ENCODE results near the gene TMEM31. TPM values are rescaled to one million over a fixed set of nuclear protein-coding genes. Genes with fewer than 3 reads are reported as not detected.

TMEM31 gene, protein sequence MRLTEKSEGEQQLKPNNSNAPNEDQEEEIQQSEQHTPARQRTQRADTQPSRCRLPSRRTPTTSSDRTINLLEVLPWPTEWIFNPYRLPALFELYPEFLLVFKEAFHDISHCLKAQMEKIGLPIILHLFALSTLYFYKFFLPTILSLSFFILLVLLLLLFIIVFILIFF
- total RNA-seq (0.38 TPM), polyA plus RNA-seq (ENCODE audit: insufficient read depth, low read depth, low replicate concordance) (not detected)
- long read RNA-seq, donor 1 = 0 reads
- long read RNA-seq, donor 2 = 0 reads
- long read RNA-seq, donor 3 = 0 reads
- long read RNA-seq, donor 4 = 0 reads
- long read RNA-seq, donor 5 = 0 reads
- long read RNA-seq, donor 6 = 0 reads
- long read RNA-seq, donor 7 = 0 reads
- long read RNA-seq, donor 8 = 0 reads
- long read RNA-seq, donor 9 = 0 reads
- long read RNA-seq, donor 10 = 0 reads

DNA sequence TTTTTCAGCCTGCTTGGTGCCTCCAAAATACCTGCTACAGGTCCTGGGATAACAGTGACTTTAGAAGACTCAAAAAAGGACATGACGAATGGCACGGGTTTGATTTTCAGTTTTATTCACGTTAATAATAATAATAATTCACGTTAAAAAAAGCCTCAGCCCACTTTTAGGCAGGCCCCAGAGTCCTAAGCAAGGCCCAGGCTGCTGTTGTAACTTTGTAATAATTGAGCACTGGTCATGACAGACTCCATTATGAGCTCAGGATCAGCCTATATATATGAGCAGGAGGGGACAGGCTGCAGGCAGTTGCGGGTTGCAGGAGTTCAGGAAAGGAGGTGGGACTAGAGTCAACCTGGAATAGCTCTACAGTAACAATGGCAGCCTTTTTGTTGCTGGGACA lies at the start of gene TMEM31:
Gene TMEM31 (plus strand): TSS at position 301 of the 400 bp plus-strand sequence. CDS start 1,350 bp downstream, outside the sequence.
- Histone ChIP-seq H3K9ac (ENCODE audit: low read length in 3 of 3) (no peak within 1 kb of the TSS), H3K4me1 (ENCODE audit: control insufficient read depth in 2 of 3, insufficient read depth in 2 of 3, low read depth in 1 of 3, low read length in 3 of 3) (no peaks in the 10 kb centered on the region), H3K4me3 (ENCODE audit: low read length in 3 of 3) (no peak within 1 kb of the TSS), H3K9me3 (ENCODE audit: control insufficient read depth in 2 of 3, insufficient read depth in 1 of 3, low read length in 3 of 3) (no peaks in the 10 kb centered on the region), H3K27me3 (ENCODE audit: control insufficient read depth, insufficient read depth, low read length) (no peaks in the 10 kb centered on the region), H3K27ac (ENCODE audit: low read depth in 2 of 2, low read length in 2 of 2) (no peak within 1 kb of the TSS), H3K36me3 (ENCODE audit: control insufficient read depth in 2 of 3, insufficient read depth in 3 of 3, low read length in 3 of 3) (no peaks in the 10 kb centered on the region)
- intact Hi-C loops (cut with DNase I) = no loop called here
- DNase-seq = no peak
- TF ChIP-seq, protein P1, sequence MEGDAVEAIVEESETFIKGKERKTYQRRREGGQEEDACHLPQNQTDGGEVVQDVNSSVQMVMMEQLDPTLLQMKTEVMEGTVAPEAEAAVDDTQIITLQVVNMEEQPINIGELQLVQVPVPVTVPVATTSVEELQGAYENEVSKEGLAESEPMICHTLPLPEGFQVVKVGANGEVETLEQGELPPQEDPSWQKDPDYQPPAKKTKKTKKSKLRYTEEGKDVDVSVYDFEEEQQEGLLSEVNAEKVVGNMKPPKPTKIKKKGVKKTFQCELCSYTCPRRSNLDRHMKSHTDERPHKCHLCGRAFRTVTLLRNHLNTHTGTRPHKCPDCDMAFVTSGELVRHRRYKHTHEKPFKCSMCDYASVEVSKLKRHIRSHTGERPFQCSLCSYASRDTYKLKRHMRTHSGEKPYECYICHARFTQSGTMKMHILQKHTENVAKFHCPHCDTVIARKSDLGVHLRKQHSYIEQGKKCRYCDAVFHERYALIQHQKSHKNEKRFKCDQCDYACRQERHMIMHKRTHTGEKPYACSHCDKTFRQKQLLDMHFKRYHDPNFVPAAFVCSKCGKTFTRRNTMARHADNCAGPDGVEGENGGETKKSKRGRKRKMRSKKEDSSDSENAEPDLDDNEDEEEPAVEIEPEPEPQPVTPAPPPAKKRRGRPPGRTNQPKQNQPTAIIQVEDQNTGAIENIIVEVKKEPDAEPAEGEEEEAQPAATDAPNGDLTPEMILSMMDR (IDR thresholded peaks at IDR 0.05; ENCODE audit: borderline replicate concordance, extremely low read depth, insufficient read depth) = no peak
- no peak for FAIRE-seq

- DNase-seq = peak in 4 of 5 donors; percentile 12 to 41 (median 22)
Observed at GRCh38 chrX:103663981-103664762, 46.5 kb upstream of the TMEM31 start.

GRCh38 chrX:103666202-103667107 lies 44.3 kb upstream of the TMEM31 start:
- no peak overlapping the region for H3K4me3 ChIP-seq (ENCODE audit: low read length in 3 of 3)
- peaks cover 2% of the 10 kb centered on the region for H3K27me3 ChIP-seq (ENCODE audit: control insufficient read depth, insufficient read depth, low read length)
- FAIRE-seq = no peak
- H3K9me3 ChIP-seq (ENCODE audit: control insufficient read depth in 2 of 3, insufficient read depth in 1 of 3, low read length in 3 of 3) = no peaks in the 10 kb centered on the region
- no peaks in the 10 kb centered on the region for H3K4me1 ChIP-seq (ENCODE audit: control insufficient read depth in 2 of 3, insufficient read depth in 2 of 3, low read depth in 1 of 3, low read length in 3 of 3)
- H3K9ac ChIP-seq (ENCODE audit: low read length in 3 of 3) = no peak overlapping the region
- intact Hi-C loops (cut with DNase I) = no loop called here
- TF ChIP-seq, protein P1 (IDR thresholded peaks at IDR 0.05; ENCODE audit: borderline replicate concordance, extremely low read depth, insufficient read depth) = no peak
- no peak for DNase-seq
- no peak overlapping the region for H3K27ac ChIP-seq (ENCODE audit: low read depth in 2 of 2, low read length in 2 of 2)
- H3K36me3 ChIP-seq (ENCODE audit: control insufficient read depth in 2 of 3, insufficient read depth in 3 of 3, low read length in 3 of 3) = no peaks in the 10 kb centered on the region

More at GRCh38 chrX:103663981-103664762, 46.5 kb upstream of the TMEM31 start:
- no peak for FAIRE-seq
- Histone ChIP-seq H3K9ac (ENCODE audit: low read length in 3 of 3) (no peak overlapping the region), H3K36me3 (ENCODE audit: control insufficient read depth in 2 of 3, insufficient read depth in 3 of 3, low read length in 3 of 3) (no peaks in the 10 kb centered on the region), H3K9me3 (ENCODE audit: control insufficient read depth in 2 of 3, insufficient read depth in 1 of 3, low read length in 3 of 3) (no peaks in the 10 kb centered on the region), H3K4me1 (ENCODE audit: control insufficient read depth in 2 of 3, insufficient read depth in 2 of 3, low read depth in 1 of 3, low read length in 3 of 3) (no peaks in the 10 kb centered on the region), H3K4me3 (ENCODE audit: low read length in 3 of 3) (peak overlapping the region in 1 of 3 donors; percentile 30), H3K27ac (ENCODE audit: low read depth in 2 of 2, low read length in 2 of 2) (no peak overlapping the region), H3K27me3 (ENCODE audit: control insufficient read depth, insufficient read depth, low read length) (peaks cover 2% of the 10 kb centered on the region)
- TF ChIP-seq, protein P1 (IDR thresholded peaks at IDR 0.05; ENCODE audit: borderline replicate concordance, extremely low read depth, insufficient read depth) = no peak
- intact Hi-C loops (cut with DNase I) = no loop called here

All from kidney (tissue), 22 donors.